Activated T-cell treated with anti-CD3 and anti-CD28 coated beads, Interleukin-2, amount 50 U/mL, for 72 hours (primary cell): ENCODE measurements around the gene FLT1. TPM values are rescaled to one million over a fixed set of nuclear protein-coding genes. Genes with fewer than 3 reads are reported as not detected.

Source experiments
- ATAC-seq, 2 donors: fragments of 150-1000 bp; cut with Tn5 transposase; replicated peaks in 1 of 2; 2 replicates each; pipeline ENCODE4 v1.10.0; 2021; ENCODE audit warnings: moderate library complexity in 2 of 2, mild to moderate bottlenecking in 1 of 2
- DNase-seq, 2 donors: peaks; one replicate each; pipeline ENCODE4 v3.0.0; 2021 to 2022; ENCODE audit warnings: mixed read lengths in 1 of 2
- H3K27ac Mint-ChIP-seq: one replicate; pipeline ENCODE4 v1.8.0; 2022; ENCODE audit warnings: mild to moderate bottlenecking, moderate library complexity, mixed read lengths
- H3K27me3 Mint-ChIP-seq: one replicate; pipeline ENCODE4 v1.8.0; 2022; ENCODE audit warnings: low read depth, mixed read lengths
- H3K36me3 Mint-ChIP-seq, 2 donors: one replicate each; pipeline ENCODE4 v1.8.0; 2022; ENCODE audit warnings: mixed read lengths in 2 of 2, mild to moderate bottlenecking in 1 of 2; ENCODE audit not compliant: insufficient read depth in 2 of 2
- H3K4me1 Mint-ChIP-seq: one replicate; pipeline ENCODE4 v1.8.0; 2022; ENCODE audit warnings: low read depth, mixed read lengths
- H3K4me3 Mint-ChIP-seq, 2 donors: one replicate each; pipeline ENCODE4 v1.8.0; 2022; ENCODE audit warnings: mild to moderate bottlenecking in 2 of 2, mixed read lengths in 2 of 2, moderate library complexity in 2 of 2
- H3K9me3 Mint-ChIP-seq, 2 donors: one replicate each; pipeline ENCODE4 v1.8.0; 2022; ENCODE audit warnings: mixed read lengths in 2 of 2
- total RNA-seq, 2 donors: library from RNA; stranded (reverse); gene quantifications; one replicate each; pipeline ENCODE4 v1.2.3, GENCODE V29; 2022

Gene FLT1
- total RNA-seq, 2 donors from 2014 or later, result 35.8 to 43.8 TPM

- no peaks in the 10 kb centered on the region for H3K27me3 Mint-ChIP-seq
- no peak overlapping the region for H3K27ac Mint-ChIP-seq
- H3K4me3 Mint-ChIP-seq, result no peak overlapping the region
- DNase-seq, result peak in 1 of 2 donors; percentile 4
- peaks cover 4 to 9% of the 10 kb centered on the region in 2 donors for H3K36me3 Mint-ChIP-seq
- H3K4me1 Mint-ChIP-seq, result peaks cover 26% of the 10 kb centered on the region
- peaks cover 0 to 5% of the 10 kb centered on the region in 2 donors for H3K9me3 Mint-ChIP-seq
- peak; percentile 50 to 63 for ATAC-seq
These were observed 18.8 kb downstream of the FLT1 start for GRCh38 chr13:28475916-28476725.

GRCh38 chr13:28474491-28475134, 20.3 kb downstream of the FLT1 start:
- DNase-seq (no peak), ATAC-seq (no peak)
- no peaks in the 10 kb centered on the region for H3K27me3 Mint-ChIP-seq
- H3K4me3 Mint-ChIP-seq, result no peak overlapping the region
- no peak overlapping the region for H3K27ac Mint-ChIP-seq
- peaks cover 0 to 5% of the 10 kb centered on the region in 2 donors for H3K9me3 Mint-ChIP-seq
- peaks cover 4 to 9% of the 10 kb centered on the region in 2 donors for H3K36me3 Mint-ChIP-seq
- peaks cover 26% of the 10 kb centered on the region for H3K4me1 Mint-ChIP-seq

GRCh38 chr13:28473044-28473443, 21.9 kb downstream of the FLT1 start:
- ATAC-seq (no peak), DNase-seq (no peak)
- H3K27me3 Mint-ChIP-seq, result no peaks in the 10 kb centered on the region
- no peak overlapping the region for H3K4me3 Mint-ChIP-seq
- peaks cover 4 to 9% of the 10 kb centered on the region in 2 donors for H3K36me3 Mint-ChIP-seq
- H3K9me3 Mint-ChIP-seq, result peaks cover 0 to 5% of the 10 kb centered on the region in 2 donors
- peaks cover 34% of the 10 kb centered on the region for H3K4me1 Mint-ChIP-seq
- H3K27ac Mint-ChIP-seq, result no peak overlapping the region

- H3K36me3 Mint-ChIP-seq, result peaks cover 4 to 14% of the 10 kb centered on the region in 2 donors
- no peak overlapping the region for H3K27ac Mint-ChIP-seq
- H3K9me3 Mint-ChIP-seq, result peaks cover 0 to 5% of the 10 kb centered on the region in 2 donors
- H3K4me3 Mint-ChIP-seq, result no peak overlapping the region
- ATAC-seq (no peak), DNase-seq (no peak)
- peaks cover 23% of the 10 kb centered on the region for H3K4me1 Mint-ChIP-seq
- H3K27me3 Mint-ChIP-seq, result no peaks in the 10 kb centered on the region
These were observed 23.5 kb downstream of the FLT1 start for GRCh38 chr13:28471421-28471820.

- Mint-ChIP-seq H3K36me3 (peaks cover 4 to 19% of the 10 kb centered on the region in 2 donors), H3K9me3 (peaks cover 0 to 5% of the 10 kb centered on the region in 2 donors), H3K4me1 (peaks cover 14% of the 10 kb centered on the region), H3K4me3 (no peak overlapping the region), H3K27me3 (no peaks in the 10 kb centered on the region), H3K27ac (no peak overlapping the region)
- no peak for DNase-seq
- ATAC-seq, result no peak
These were observed 24.6 kb downstream of the FLT1 start for GRCh38 chr13:28470296-28470695.

GRCh38 chr13:28469316-28469715, 25.6 kb downstream of the FLT1 start:
- Mint-ChIP-seq H3K36me3 (peaks cover 4 to 19% of the 10 kb centered on the region in 2 donors), H3K4me1 (peaks cover 14% of the 10 kb centered on the region), H3K4me3 (no peak overlapping the region), H3K27me3 (no peaks in the 10 kb centered on the region), H3K9me3 (peaks cover 0 to 5% of the 10 kb centered on the region in 2 donors), H3K27ac (no peak overlapping the region)
- ATAC-seq (no peak), DNase-seq (no peak)

- H3K9me3 Mint-ChIP-seq, result peaks cover 0 to 5% of the 10 kb centered on the region in 2 donors
- H3K4me3 Mint-ChIP-seq, result no peak overlapping the region
- DNase-seq (peak in 1 of 2 donors; percentile 7), ATAC-seq (peak; percentile 41 to 82)
- peaks cover 14% of the 10 kb centered on the region for H3K4me1 Mint-ChIP-seq
- H3K27ac Mint-ChIP-seq, result peak overlapping the region; percentile 72
- H3K27me3 Mint-ChIP-seq, result no peaks in the 10 kb centered on the region
- peaks cover 4 to 20% of the 10 kb centered on the region in 2 donors for H3K36me3 Mint-ChIP-seq
These were observed 26.7 kb downstream of the FLT1 start for GRCh38 chr13:28468023-28468915.

GRCh38 chr13:28467034-28467433, 27.9 kb downstream of the FLT1 start:
- peaks cover 2 to 16% of the 10 kb centered on the region in 2 donors for H3K36me3 Mint-ChIP-seq
- no peak for DNase-seq
- no peaks in the 10 kb centered on the region for H3K27me3 Mint-ChIP-seq
- H3K27ac Mint-ChIP-seq, result no peak overlapping the region
- H3K4me1 Mint-ChIP-seq, result peaks cover 9% of the 10 kb centered on the region
- H3K9me3 Mint-ChIP-seq, result no peaks in the 10 kb centered on the region
- ATAC-seq, result no peak
- H3K4me3 Mint-ChIP-seq, result no peak overlapping the region

GRCh38 chr13:28466151-28466550, 28.8 kb downstream of the FLT1 start:
- peaks cover 9% of the 10 kb centered on the region for H3K4me1 Mint-ChIP-seq

GRCh38 chr13:28464861-28465460, 30.0 kb downstream of the FLT1 start:
- DNase-seq, result no peak
- no peak overlapping the region for H3K4me3 Mint-ChIP-seq
- no peak for ATAC-seq
- H3K27me3 Mint-ChIP-seq, result no peaks in the 10 kb centered on the region
- H3K9me3 Mint-ChIP-seq, result no peaks in the 10 kb centered on the region
- peaks cover 2 to 22% of the 10 kb centered on the region in 2 donors for H3K36me3 Mint-ChIP-seq
- H3K4me1 Mint-ChIP-seq, result peaks cover 9% of the 10 kb centered on the region
- no peak overlapping the region for H3K27ac Mint-ChIP-seq

More at GRCh38 chr13:28466151-28466550, 28.8 kb downstream of the FLT1 start:
- peaks cover 0 to 20% of the 10 kb centered on the region in 2 donors for H3K36me3 Mint-ChIP-seq
- H3K4me3 Mint-ChIP-seq, result no peak overlapping the region
- DNase-seq (no peak), ATAC-seq (no peak)
- no peaks in the 10 kb centered on the region for H3K27me3 Mint-ChIP-seq
- no peaks in the 10 kb centered on the region for H3K9me3 Mint-ChIP-seq
- no peak overlapping the region for H3K27ac Mint-ChIP-seq

GRCh38 chr13:28463481-28463880, 31.4 kb downstream of the FLT1 start:
- Mint-ChIP-seq H3K27ac (no peak overlapping the region), H3K9me3 (no peaks in the 10 kb centered on the region), H3K36me3 (peaks cover 2 to 22% of the 10 kb centered on the region in 2 donors), H3K4me3 (no peak overlapping the region), H3K27me3 (no peaks in the 10 kb centered on the region), H3K4me1 (peaks cover 5% of the 10 kb centered on the region)
- ATAC-seq (no peak), DNase-seq (no peak)

- Mint-ChIP-seq H3K4me1 (no peaks in the 10 kb centered on the region), H3K4me3 (no peak overlapping the region), H3K36me3 (peaks cover 2 to 15% of the 10 kb centered on the region in 2 donors), H3K27ac (no peak overlapping the region), H3K9me3 (no peaks in the 10 kb centered on the region), H3K27me3 (no peaks in the 10 kb centered on the region)
- DNase-seq (no peak), ATAC-seq (no peak)
These were observed 35.0 kb downstream of the FLT1 start for GRCh38 chr13:28459911-28460310.
